PC-3 (cell line): ENCODE results near the gene FN1. TPM values are rescaled to one million over a fixed set of nuclear protein-coding genes. Genes with fewer than 3 reads are reported as not detected.

Experiments used
- ATAC-seq: fragments of 200-7000 bp; cut with Tn5 transposase; 2 replicates; pipeline ENCODE4 v1.9.1; 2020; ENCODE audit warnings: mild to moderate bottlenecking, moderate library complexity
- BruUV-seq: library from RNA; stranded (reverse); fragments of 400-500 nt; replicated peaks from 2 replicates; lab custom pipeline; 2021; lab: Mats Ljungman, UMichigan
- CTCF ChIA-PET: fragments of 300-600 bp; sonication (Branson Sonifier 250); formaldehyde crosslinking; loops from one replicate; lab custom pipeline; 2022; ENCODE audit warnings: antibody characterized with exemption; lab: Charles Lee
- POLR2A ChIA-PET: fragments of 300-600 bp; sonication (Branson Sonifier 250); formaldehyde crosslinking; loops from one replicate; lab custom pipeline; 2022; ENCODE audit warnings: antibody characterized with exemption; ENCODE audit not compliant: unreplicated experiment; lab: Charles Lee
- DNase-seq: peaks from one replicate; pipeline ENCODE4 v3.0.0-alpha.2; 2015
- H2AFZ ChIP-seq: fragments of 300-600 bp; sonication (generic); 2 replicates; pipeline ENCODE4 v1.6.0; 2016; ENCODE audit warnings: antibody characterized with exemption, low read length
- H3F3A ChIP-seq: fragments of 300-600 bp; sonication (generic); one replicate; pipeline ENCODE4 v1.6.0; 2017; ENCODE audit warnings: antibody characterized with exemption, low read length, control low read depth, mild to moderate bottlenecking; ENCODE audit not compliant: unreplicated experiment
- H3K27ac ChIP-seq: fragments of 300-600 bp; sonication (generic); 2 replicates; pipeline ENCODE4 v1.5.1; 2016; ENCODE audit warnings: mild to moderate bottlenecking, low read length
- H3K27me3 ChIP-seq: fragments of 300-600 bp; sonication (generic); 2 replicates; pipeline ENCODE4 v1.6.1; 2016; ENCODE audit warnings: low read length, mixed read lengths
- H3K36me3 ChIP-seq: fragments of 300-600 bp; sonication (generic); 2 replicates; pipeline ENCODE4 v1.6.1; 2016; ENCODE audit warnings: low read depth, mixed run types, low read length, mixed read lengths
- H3K4me1 ChIP-seq: fragments of 300-600 bp; sonication (generic); 2 replicates; pipeline ENCODE4 v1.5.1; 2016; ENCODE audit warnings: low read length; ENCODE audit not compliant: insufficient read depth
- H3K4me2 ChIP-seq: fragments of 300-600 bp; sonication (generic); 2 replicates; pipeline ENCODE4 v1.6.0; 2016; ENCODE audit warnings: low read length
- H3K4me3 ChIP-seq: fragments of 300-600 bp; sonication (generic); 2 replicates; pipeline ENCODE4 v1.5.1; 2016; ENCODE audit warnings: mild to moderate bottlenecking, low read length, mixed read lengths
- H3K79me2 ChIP-seq: fragments of 300-600 bp; sonication (generic); 2 replicates; pipeline ENCODE4 v1.6.1; 2017; ENCODE audit warnings: low read length, mixed read lengths
- H3K9ac ChIP-seq: fragments of 300-600 bp; sonication (generic); 2 replicates; pipeline ENCODE4 v1.6.0; 2016; ENCODE audit warnings: mild to moderate bottlenecking, low read length
- H3K9me2 ChIP-seq: fragments of 300-600 bp; sonication (generic); replicated peaks from 2 replicates; pipeline ENCODE4 v1.6.1; 2016; ENCODE audit warnings: mixed run types, low read length, mixed read lengths
- H3K9me3 ChIP-seq: fragments of 300-600 bp; sonication (generic); 2 replicates; pipeline ENCODE4 v1.6.1; 2016; ENCODE audit warnings: low read length, mixed read lengths
- H4K20me1 ChIP-seq: fragments of 300-600 bp; sonication (generic); 2 replicates; pipeline ENCODE4 v1.6.1; 2016; ENCODE audit warnings: low read length, mixed read lengths
- EZH2 ChIP-seq: fragments of 300-600 bp; sonication (generic); IDR thresholded peaks from one replicate; pipeline ENCODE4 v1.6.1; 2017; ENCODE audit warnings: antibody characterized with exemption, mild to moderate bottlenecking, low read length; ENCODE audit not compliant: unreplicated experiment
- EZH2phosphoT487 ChIP-seq: fragments of 300-600 bp; sonication (generic); IDR thresholded peaks from 2 replicates; pipeline ENCODE4 v1.6.1; 2018; ENCODE audit warnings: mild to moderate bottlenecking, antibody characterized with exemption, low read length, borderline replicate concordance
- intact Hi-C: fragments of 100-400 bp; cut with micrococcal nuclease; formaldehyde crosslinking; loops from 2 replicates; pipeline ENCODE4 v1.9.0; 2023
- total RNA-seq: library from RNA; depleted of rRNA; stranded (reverse); fragments of >200 nt; gene quantifications from 2 replicates; pipeline ENCODE4 v1.2.3, GENCODE V29; 2014
- TF ChIP-seq, protein P1 (sequence below): fragments of 300-600 bp; sonication (generic); conservative IDR thresholded peaks from 2 replicates; pipeline ENCODE4 v1.5.1; 2017; ENCODE audit warnings: antibody characterized with exemption, low read depth, mild to moderate bottlenecking, low read length

The FN1 gene
- total RNA-seq, 1 experiment from 2014 or later = 220 TPM

DNA sequence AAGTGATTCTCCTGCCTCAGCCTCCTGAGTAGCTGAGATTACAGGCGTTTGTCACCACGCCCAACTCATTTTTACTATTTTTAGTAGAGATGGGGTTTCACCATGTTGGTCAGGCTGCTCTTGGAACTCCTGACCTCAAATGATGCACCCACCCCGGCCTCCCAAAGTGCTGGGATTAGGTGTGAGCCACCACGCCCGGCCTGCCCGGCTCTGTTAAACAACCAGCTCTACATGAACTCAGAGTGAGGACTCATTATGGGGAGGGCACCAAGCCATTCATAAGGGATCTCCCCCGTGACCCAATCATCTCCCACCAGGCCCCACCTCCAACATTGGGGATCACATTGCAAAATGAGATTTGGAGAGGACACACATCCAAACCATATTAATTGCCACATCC lies 115.2 kb downstream of the FN1 start:
- H4K20me1 ChIP-seq = no peaks in the 10 kb centered on the region
- no peak overlapping the region for H2AFZ ChIP-seq
- H3K4me1 ChIP-seq = peaks cover 6% of the 10 kb centered on the region; the same call in 1 of the 2 replicates
- H3K9me2 ChIP-seq = no peaks in the 10 kb centered on the region
- no peak overlapping the region for H3K27ac ChIP-seq
- BruUV-seq = no TSS peak
- DNase-seq (no peak), ATAC-seq (no peak)
- ChIA-PET POLR2A (no interaction called here), CTCF (no interaction called here)
- intact Hi-C loops = no loop called here
- H3K79me2 ChIP-seq = peaks cover 50% of the 10 kb centered on the region
- peaks cover 52% of the 10 kb centered on the region for H3K36me3 ChIP-seq
- no peaks in the 10 kb centered on the region for H3F3A ChIP-seq
- no peak overlapping the region for H3K4me2 ChIP-seq
- no peaks in the 10 kb centered on the region for H3K27me3 ChIP-seq
- H3K9me3 ChIP-seq = no peaks in the 10 kb centered on the region
- H3K4me3 ChIP-seq = no peak overlapping the region
- no peak overlapping the region for H3K9ac ChIP-seq
- no peak for TF ChIP-seq EZH2phosphoT487
- TF ChIP-seq, protein P1, sequence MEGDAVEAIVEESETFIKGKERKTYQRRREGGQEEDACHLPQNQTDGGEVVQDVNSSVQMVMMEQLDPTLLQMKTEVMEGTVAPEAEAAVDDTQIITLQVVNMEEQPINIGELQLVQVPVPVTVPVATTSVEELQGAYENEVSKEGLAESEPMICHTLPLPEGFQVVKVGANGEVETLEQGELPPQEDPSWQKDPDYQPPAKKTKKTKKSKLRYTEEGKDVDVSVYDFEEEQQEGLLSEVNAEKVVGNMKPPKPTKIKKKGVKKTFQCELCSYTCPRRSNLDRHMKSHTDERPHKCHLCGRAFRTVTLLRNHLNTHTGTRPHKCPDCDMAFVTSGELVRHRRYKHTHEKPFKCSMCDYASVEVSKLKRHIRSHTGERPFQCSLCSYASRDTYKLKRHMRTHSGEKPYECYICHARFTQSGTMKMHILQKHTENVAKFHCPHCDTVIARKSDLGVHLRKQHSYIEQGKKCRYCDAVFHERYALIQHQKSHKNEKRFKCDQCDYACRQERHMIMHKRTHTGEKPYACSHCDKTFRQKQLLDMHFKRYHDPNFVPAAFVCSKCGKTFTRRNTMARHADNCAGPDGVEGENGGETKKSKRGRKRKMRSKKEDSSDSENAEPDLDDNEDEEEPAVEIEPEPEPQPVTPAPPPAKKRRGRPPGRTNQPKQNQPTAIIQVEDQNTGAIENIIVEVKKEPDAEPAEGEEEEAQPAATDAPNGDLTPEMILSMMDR = no peak
- no peak for TF ChIP-seq EZH2

- POLR2A ChIA-PET = no interaction called here
- no peaks in the 10 kb centered on the region for H4K20me1 ChIP-seq
- H3K79me2 ChIP-seq = peaks cover 55% of the 10 kb centered on the region
- H3K4me3 ChIP-seq = no peak overlapping the region
- no peak overlapping the region for H3K9ac ChIP-seq
- no peak for ATAC-seq
- no TSS peak for BruUV-seq
- CTCF ChIA-PET = no interaction called here
- peaks cover 51% of the 10 kb centered on the region for H3K36me3 ChIP-seq
- peaks cover 12% of the 10 kb centered on the region; the same call in 1 of the 2 replicates for H3K4me1 ChIP-seq
- DNase-seq = no peak
- H3F3A ChIP-seq = no peaks in the 10 kb centered on the region
- H3K9me2 ChIP-seq = no peaks in the 10 kb centered on the region
- H3K27ac ChIP-seq = no peak overlapping the region
- no peak for TF ChIP-seq EZH2
- no peak for TF ChIP-seq EZH2phosphoT487
- TF ChIP-seq, protein P1 = no peak
- H2AFZ ChIP-seq = no peak overlapping the region
- intact Hi-C loops = no loop called here
- H3K9me3 ChIP-seq = no peaks in the 10 kb centered on the region
- no peaks in the 10 kb centered on the region for H3K27me3 ChIP-seq
- no peak overlapping the region for H3K4me2 ChIP-seq
Measured at GRCh38 chr2:215320102-215320501, 115.8 kb downstream of the FN1 start.

DNA sequence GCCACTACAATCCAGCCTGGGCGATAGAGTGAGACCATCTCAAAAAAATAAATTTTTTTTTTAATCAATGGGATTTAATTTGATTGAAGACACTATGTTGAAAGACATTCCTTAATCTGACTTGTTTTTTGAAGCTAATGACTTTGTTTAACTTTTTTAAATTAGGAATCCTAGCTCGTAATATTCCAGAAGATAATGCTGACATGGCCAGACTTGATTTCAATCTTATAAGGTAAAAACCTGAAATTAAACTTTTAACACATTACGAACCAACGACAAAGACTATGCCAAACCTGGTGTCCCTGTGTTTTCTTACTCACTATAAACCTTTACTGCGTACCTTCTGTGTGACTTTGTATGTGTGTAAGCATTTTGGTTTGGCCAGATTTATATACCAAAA lies 116.4 kb downstream of the FN1 start:
- H3K9me3 ChIP-seq = no peaks in the 10 kb centered on the region
- no peak overlapping the region for H3K27ac ChIP-seq
- no peak overlapping the region for H3K4me3 ChIP-seq
- H3K4me2 ChIP-seq = no peak overlapping the region
- ChIA-PET POLR2A (no interaction called here), CTCF (no interaction called here)
- no peaks in the 10 kb centered on the region for H3K9me2 ChIP-seq
- ATAC-seq (no peak), DNase-seq (no peak)
- H3F3A ChIP-seq = no peaks in the 10 kb centered on the region
- BruUV-seq = no TSS peak
- H2AFZ ChIP-seq = no peak overlapping the region
- H3K9ac ChIP-seq = no peak overlapping the region
- intact Hi-C loops = loop anchor here (10.0 kb wide), 1 partner anchor 215 kb away; no protein-coding TSS in a partner anchor
- H3K4me1 ChIP-seq = peaks cover 18% of the 10 kb centered on the region; the same call in 1 of the 2 replicates
- TF ChIP-seq EZH2 = no peak
- TF ChIP-seq EZH2phosphoT487 = no peak
- TF ChIP-seq, protein P1 = no peak
- no peaks in the 10 kb centered on the region for H4K20me1 ChIP-seq
- H3K36me3 ChIP-seq = peaks cover 48% of the 10 kb centered on the region
- H3K79me2 ChIP-seq = peaks cover 55% of the 10 kb centered on the region
- H3K27me3 ChIP-seq = no peaks in the 10 kb centered on the region
